ENCODE data around the gene CIAO3. TPM values are rescaled to one million over a fixed set of nuclear protein-coding genes. Genes with fewer than 3 reads are reported as not detected.

The CIAO3 gene
- polyA plus RNA-seq, 1 experiment: 14.4 TPM

- POLR2A ChIA-PET: interaction anchor here (0.7 to 1.1 kb wide), 4 partner anchors 12 to 130 kb away, joined by 3 to 6 read pairs (median 4); partner anchors contain the start of genes CHTF18, MSLN and RPUSD1
- peaks cover 12% of the 10 kb centered on the region for H3K27me3 ChIP-seq (ENCODE audit: control insufficient read depth, insufficient read depth, low read length)
- no peak for TF ChIP-seq CTCF (IDR thresholded peaks at IDR 0.05; ENCODE audit: low read depth, low read length)
- DNase-seq (ENCODE audit: low read depth, low spot score): peak; percentile 44
- no peak overlapping the region for H3K4me3 ChIP-seq (ENCODE audit: low read depth, low read length)
- no peaks in the 10 kb centered on the region; the same call in 1 of the 2 replicates for H3K9me3 ChIP-seq (ENCODE audit: control insufficient read depth, insufficient read depth, low read length)
- CTCF ChIA-PET: interaction anchor here (0.5 to 1.1 kb wide), 4 partner anchors 37 to 699 kb away, joined by 3 to 7 read pairs (median 6); no protein-coding TSS in a partner anchor
- no peak overlapping the region for H3K27ac ChIP-seq (ENCODE audit: low read depth, low read length)
Observed at GRCh38 chr16:749010-749409, 8.2 kb upstream of the CIAO3 start.

- DNase-seq (ENCODE audit: low read depth, low spot score): no peak
- no peak for TF ChIP-seq CTCF (IDR thresholded peaks at IDR 0.05; ENCODE audit: low read depth, low read length)
- CTCF ChIA-PET: interaction anchor here (0.5 to 0.7 kb wide), 2 partner anchors 53 to 310 kb away, joined by 6 read pairs; no protein-coding TSS in a partner anchor
- peaks cover 9% of the 10 kb centered on the region for H3K27me3 ChIP-seq (ENCODE audit: control insufficient read depth, insufficient read depth, low read length)
- POLR2A ChIA-PET: interaction anchor here (0.7 to 1.1 kb wide), 2 partner anchors 15 to 131 kb away, joined by 3 to 5 read pairs; no protein-coding TSS in a partner anchor
- H3K9me3 ChIP-seq (ENCODE audit: control insufficient read depth, insufficient read depth, low read length): no peaks in the 10 kb centered on the region; the same call in 1 of the 2 replicates
- H3K4me3 ChIP-seq (ENCODE audit: low read depth, low read length): no peak overlapping the region
- H3K27ac ChIP-seq (ENCODE audit: low read depth, low read length): no peak overlapping the region
Observed at GRCh38 chr16:747978-748746, 7.4 kb upstream of the CIAO3 start.

- no peak for DNase-seq (ENCODE audit: low read depth, low spot score)
- Histone ChIP-seq H3K27me3 (ENCODE audit: control insufficient read depth, insufficient read depth, low read length) (peaks cover 3% of the 10 kb centered on the region), H3K27ac (ENCODE audit: low read depth, low read length) (no peak overlapping the region), H3K9me3 (ENCODE audit: control insufficient read depth, insufficient read depth, low read length) (no peaks in the 10 kb centered on the region; the same call in 1 of the 2 replicates), H3K4me3 (ENCODE audit: low read depth, low read length) (no peak overlapping the region)
- TF ChIP-seq CTCF (IDR thresholded peaks at IDR 0.05; ENCODE audit: low read depth, low read length): no peak
- ChIA-PET POLR2A (no interaction called here), CTCF (interaction anchor here (1.2 kb wide), 1 partner anchor 13 kb away, joined by 3 read pairs; no protein-coding TSS in a partner anchor)
Observed at GRCh38 chr16:746637-747036, 5.8 kb upstream of the CIAO3 start.

- POLR2A ChIA-PET: interaction anchor here (1.2 kb wide), 1 partner anchor 33 kb away, joined by 4 read pairs; no protein-coding TSS in a partner anchor
- no peak overlapping the region for H3K27ac ChIP-seq (ENCODE audit: low read depth, low read length)
- no peaks in the 10 kb centered on the region; the same call in 1 of the 2 replicates for H3K9me3 ChIP-seq (ENCODE audit: control insufficient read depth, insufficient read depth, low read length)
- H3K27me3 ChIP-seq (ENCODE audit: control insufficient read depth, insufficient read depth, low read length): peaks cover under 1% of the 10 kb centered on the region
- peak; percentile 32 for TF ChIP-seq CTCF (IDR thresholded peaks at IDR 0.05; ENCODE audit: low read depth, low read length)
- no peak overlapping the region for H3K4me3 ChIP-seq (ENCODE audit: low read depth, low read length)
- no peak for DNase-seq (ENCODE audit: low read depth, low spot score)
- CTCF ChIA-PET: no interaction called here
Observed at GRCh38 chr16:745739-746138, 4.9 kb upstream of the CIAO3 start.
